ENCODE data around the gene PCMT1.

DNA sequence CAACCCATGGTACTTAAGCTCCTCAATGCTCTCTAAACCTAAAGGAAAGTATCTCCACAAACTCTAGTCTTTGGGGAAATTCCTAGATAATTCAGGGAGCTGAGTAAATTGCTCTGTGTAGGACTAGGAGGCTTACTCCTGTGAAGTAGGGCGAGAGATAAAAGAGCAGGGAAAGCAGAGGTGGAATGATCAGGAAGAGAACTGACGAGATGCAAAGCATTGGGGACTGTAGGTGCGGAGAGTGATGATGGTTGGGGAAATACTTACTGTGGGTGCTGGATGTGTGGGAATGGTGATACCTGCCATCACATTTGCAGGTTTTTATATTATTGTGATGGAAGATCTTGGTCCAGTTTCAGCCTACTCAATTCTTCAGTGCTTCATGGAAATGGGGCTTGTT, 30.0 kb upstream of the PCMT1 start:
- no peak for TF ChIP-seq TAF1 (IDR thresholded peaks at IDR 0.05; ENCODE audit: borderline replicate concordance, low read depth, low read length)
- TF ChIP-seq POLR2A (IDR thresholded peaks at IDR 0.05; ENCODE audit: low read depth, low read length): no peak
- no peak for TF ChIP-seq POLR2AphosphoS5 (IDR thresholded peaks at IDR 0.05; ENCODE audit: low read depth, low read length)

All from GM12892 (cell line).